CD8-positive, alpha-beta memory T cell (primary cell): ENCODE results near the gene MIEF1. TPM values are rescaled to one million over a fixed set of nuclear protein-coding genes. Genes with fewer than 3 reads are reported as not detected.

ENCODE experiments used
- CTCF ChIA-PET: fragments of 350-600 bp; sonication (Branson Sonifier 250); formaldehyde crosslinking; loops from one replicate; lab custom pipeline; 2021; ENCODE audit warnings: antibody characterized with exemption; lab: Charles Lee
- POLR2A ChIA-PET: fragments of 350-600 bp; sonication (Branson Sonifier 250); formaldehyde crosslinking; loops from one replicate; lab custom pipeline; 2021; ENCODE audit warnings: antibody characterized with exemption; lab: Charles Lee
- DNase-seq, 5 donors: peaks; one replicate each; pipeline versions ENCODE4 v3.0.0 to v3.0.0-alpha.2; 2020 to 2022; ENCODE audit warnings: mixed read lengths in 1 of 5
- H3K27ac ChIP-seq: one replicate; pipeline ENCODE4 v1.7.0; 2013; ENCODE audit warnings: low read depth, mild to moderate bottlenecking, low read length, moderate library complexity
- H3K27me3 ChIP-seq: 2 replicates; pipeline ENCODE4 v1.7.0; 2013; ENCODE audit warnings: low read length, mild to moderate bottlenecking; ENCODE audit not compliant: insufficient read depth, poor library complexity, severe bottlenecking
- H3K36me3 ChIP-seq: 2 replicates; pipeline ENCODE4 v1.7.0; 2013; ENCODE audit warnings: mild to moderate bottlenecking, low read length, moderate library complexity; ENCODE audit not compliant: insufficient read depth
- H3K4me1 ChIP-seq: 2 replicates; pipeline ENCODE4 v1.7.0; 2013; ENCODE audit warnings: mild to moderate bottlenecking, low read length, moderate library complexity; ENCODE audit not compliant: insufficient read depth
- H3K4me3 ChIP-seq: 2 replicates; pipeline ENCODE4 v1.7.0; 2013; ENCODE audit warnings: mild to moderate bottlenecking, low read length
- H3K9me3 ChIP-seq: 2 replicates; pipeline ENCODE4 v1.7.0; 2013; ENCODE audit warnings: mild to moderate bottlenecking, low read length
- H3K27ac Mint-ChIP-seq, 8 donors: one replicate each; pipeline ENCODE4 v1.8.0; 2020 to 2021; ENCODE audit warnings: mixed read lengths in 8 of 8, mild to moderate bottlenecking in 6 of 8, inconsistent platforms in 3 of 8, moderate library complexity in 3 of 8
- H3K27me3 Mint-ChIP-seq, 2 donors: one replicate each; pipeline ENCODE4 v1.8.0; 2020 to 2021; ENCODE audit warnings: mixed read lengths in 2 of 2, mild to moderate bottlenecking in 1 of 2, moderate library complexity in 1 of 2
- H3K36me3 Mint-ChIP-seq, 3 donors: one replicate each; pipeline ENCODE4 v1.8.0; 2020 to 2021; ENCODE audit warnings: mixed read lengths in 3 of 3, inconsistent platforms in 1 of 3, mild to moderate bottlenecking in 1 of 3
- H3K4me1 Mint-ChIP-seq, 3 donors: one replicate each; pipeline ENCODE4 v1.8.0; 2020 to 2021; ENCODE audit warnings: mixed read lengths in 3 of 3, inconsistent platforms in 1 of 3, mild to moderate bottlenecking in 1 of 3
- H3K4me3 Mint-ChIP-seq, 7 donors: one replicate each; pipeline ENCODE4 v1.8.0; 2020 to 2021; ENCODE audit warnings: mixed read lengths in 7 of 7, mild to moderate bottlenecking in 6 of 7, moderate library complexity in 4 of 7, inconsistent platforms in 2 of 7
- H3K9me3 Mint-ChIP-seq, 5 donors: one replicate each; pipeline ENCODE4 v1.8.0; 2020 to 2022; ENCODE audit warnings: mixed read lengths in 5 of 5, mild to moderate bottlenecking in 3 of 5, moderate library complexity in 2 of 5, inconsistent platforms in 1 of 5
- polyA plus RNA-seq: library from polyadenylated mRNA; unstranded; fragments of 300-500 nt; fragmentation: Illumina TruSeq; gene quantifications from one replicate; pipeline ENCODE4 v1.2.3, GENCODE V29; 2021
- total RNA-seq, 2 experiments: library from RNA; stranded (reverse); gene quantifications; one replicate each; pipeline ENCODE4 v1.2.3, GENCODE V29; 2021

Gene MIEF1
- total and polyA plus RNA-seq, 3 experiments from 2014 or later: 29.4 to 60.9 (median 59.9) TPM

- Histone ChIP-seq H3K4me3 (no peak overlapping the region), H3K27ac (no peak overlapping the region), H3K9me3 (no peaks in the 10 kb centered on the region), H3K36me3 (no peaks in the 10 kb centered on the region), H3K4me1 (peaks cover 24% of the 10 kb centered on the region), H3K27me3 (no peaks in the 10 kb centered on the region)
- H3K27ac Mint-ChIP-seq: no peak overlapping the region
- no peaks in the 10 kb centered on the region for H3K9me3 Mint-ChIP-seq
- no peak for DNase-seq
- peaks cover 40 to 56% of the 10 kb centered on the region in 2 donors for H3K27me3 Mint-ChIP-seq
- ChIA-PET POLR2A (no interaction called here), CTCF (no interaction called here)
- H3K4me1 Mint-ChIP-seq: peaks cover 20 to 29% (median 26%) of the 10 kb centered on the region in 3 donors
- H3K36me3 Mint-ChIP-seq: peaks cover 0 to 4% (median 2%) of the 10 kb centered on the region in 3 donors
- H3K4me3 Mint-ChIP-seq: peak overlapping the region in 1 of 7 donors; percentile 11
Observed at GRCh38 chr22:39546889-39547586, 44.9 kb downstream of the MIEF1 start.

DNA sequence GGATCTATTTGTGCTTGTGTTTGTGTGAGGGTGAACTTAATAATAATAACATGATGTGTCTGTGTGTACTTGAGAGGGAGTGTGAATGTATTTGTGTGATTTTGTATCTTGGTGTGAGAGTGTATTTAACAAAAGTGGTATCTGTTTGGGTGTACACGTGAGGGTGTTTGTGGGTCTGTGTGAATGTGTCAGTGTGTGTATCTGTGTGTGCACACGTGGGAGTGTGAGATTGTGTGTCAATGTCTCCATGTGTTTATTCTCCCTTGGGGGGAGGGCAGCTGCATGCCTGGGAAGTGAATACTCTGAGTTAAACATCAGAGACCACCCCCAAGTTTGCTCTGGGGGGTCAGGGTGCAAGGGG is 45.5 kb downstream of the MIEF1 start:
- H3K9me3 ChIP-seq: no peaks in the 10 kb centered on the region
- CTCF ChIA-PET: interaction anchor here (1.0 kb wide), 1 partner anchor 13 kb away, joined by 3 read pairs; no protein-coding TSS in a partner anchor
- H3K4me3 ChIP-seq: no peak overlapping the region
- no peaks in the 10 kb centered on the region for H3K36me3 ChIP-seq
- Mint-ChIP-seq H3K9me3 (no peaks in the 10 kb centered on the region), H3K27me3 (peaks cover 44 to 60% of the 10 kb centered on the region in 2 donors), H3K4me3 (no peak overlapping the region), H3K4me1 (peaks cover 20 to 29% (median 26%) of the 10 kb centered on the region in 3 donors), H3K36me3 (peaks cover 0 to 4% (median 2%) of the 10 kb centered on the region in 3 donors), H3K27ac (no peak overlapping the region)
- peaks cover 24% of the 10 kb centered on the region for H3K4me1 ChIP-seq
- H3K27me3 ChIP-seq: no peaks in the 10 kb centered on the region
- no peak overlapping the region for H3K27ac ChIP-seq
- no peak for DNase-seq
- POLR2A ChIA-PET: no interaction called here

- no peak overlapping the region for H3K27ac ChIP-seq
- Mint-ChIP-seq H3K4me1 (peaks cover 5 to 12% (median 7%) of the 10 kb centered on the region in 3 donors), H3K9me3 (peaks cover 0 to 1% (median 0%) of the 10 kb centered on the region in 5 donors), H3K27ac (no peak overlapping the region), H3K36me3 (no peaks in the 10 kb centered on the region), H3K27me3 (peaks cover 52 to 55% of the 10 kb centered on the region in 2 donors), H3K4me3 (no peak overlapping the region)
- no peaks in the 10 kb centered on the region for H3K36me3 ChIP-seq
- CTCF ChIA-PET: no interaction called here
- no peaks in the 10 kb centered on the region for H3K4me1 ChIP-seq
- peaks cover 20% of the 10 kb centered on the region for H3K27me3 ChIP-seq
- H3K9me3 ChIP-seq: no peaks in the 10 kb centered on the region
- POLR2A ChIA-PET: interaction anchor here (0.6 kb wide), 1 partner anchor 1784 kb away, joined by 4 read pairs; no protein-coding TSS in a partner anchor
- H3K4me3 ChIP-seq: no peak overlapping the region
- no peak for DNase-seq
Observed at GRCh38 chr22:39553429-39553828, 51.3 kb downstream of the MIEF1 start.

GRCh38 chr22:39554151-39554550 is 52.1 kb downstream of the MIEF1 start:
- no peaks in the 10 kb centered on the region for H3K4me1 ChIP-seq
- no peak overlapping the region for H3K4me3 ChIP-seq
- Mint-ChIP-seq H3K36me3 (no peaks in the 10 kb centered on the region), H3K4me3 (no peak overlapping the region), H3K27ac (no peak overlapping the region), H3K27me3 (peaks cover 55 to 60% of the 10 kb centered on the region in 2 donors), H3K9me3 (peaks cover 0 to 1% (median 0%) of the 10 kb centered on the region in 5 donors), H3K4me1 (peaks cover 5 to 14% (median 7%) of the 10 kb centered on the region in 3 donors)
- DNase-seq: no peak
- H3K27me3 ChIP-seq: peaks cover 26% of the 10 kb centered on the region
- H3K36me3 ChIP-seq: no peaks in the 10 kb centered on the region
- CTCF ChIA-PET: no interaction called here
- H3K9me3 ChIP-seq: no peaks in the 10 kb centered on the region
- no peak overlapping the region for H3K27ac ChIP-seq
- POLR2A ChIA-PET: no interaction called here

DNA sequence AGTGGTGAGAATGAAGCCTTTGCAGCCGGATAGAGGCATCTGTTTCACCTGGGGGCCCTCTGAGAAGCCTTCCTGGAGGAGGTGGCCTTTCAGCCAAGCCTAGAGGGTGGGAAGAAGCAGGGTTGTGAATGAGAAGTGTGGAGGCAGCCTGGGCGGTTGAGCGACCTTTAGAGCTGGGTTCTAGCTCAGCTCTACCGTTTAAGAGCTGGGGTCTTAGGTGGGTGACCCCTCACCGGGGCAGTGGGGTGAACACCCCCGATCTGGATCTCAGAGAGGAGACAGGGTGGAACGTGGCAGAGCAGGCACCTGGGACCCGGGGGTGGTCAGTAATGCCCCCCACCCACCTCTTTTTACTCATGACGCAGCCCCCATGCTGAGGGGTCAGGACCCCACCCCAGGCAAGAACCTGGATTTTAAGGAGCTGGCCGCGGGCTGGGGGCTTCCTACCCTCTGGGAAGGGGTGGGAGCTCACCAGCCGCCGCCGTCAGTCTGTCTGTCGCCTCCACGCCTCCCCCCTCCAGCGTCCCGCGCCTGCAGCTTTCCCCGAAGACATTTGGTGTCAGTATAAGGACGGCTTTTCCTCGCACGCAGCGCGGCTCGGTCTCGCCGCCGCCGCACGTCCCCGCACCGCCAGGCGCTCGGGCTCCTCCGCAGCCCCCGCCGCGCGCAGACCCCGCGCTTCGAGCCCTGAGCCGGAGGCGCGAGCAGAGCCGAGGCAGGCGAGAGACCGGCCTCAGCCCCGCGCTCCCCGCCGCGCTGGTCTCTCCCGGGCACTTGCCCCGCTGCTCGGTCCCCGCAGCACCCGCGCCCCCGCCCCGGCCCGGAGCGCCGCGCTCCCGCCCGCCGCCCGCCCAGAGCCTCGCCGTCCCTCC is 55.1 kb downstream of the MIEF1 start:
- ChIA-PET CTCF (interaction anchor here (0.8 to 1.4 kb wide), 3 partner anchors 23 to 478 kb away, joined by 4 to 5 read pairs (median 4); no protein-coding TSS in a partner anchor), POLR2A (interaction anchor here (0.6 kb wide), 1 partner anchor 16 kb away, joined by 4 read pairs; no protein-coding TSS in a partner anchor)
- Histone ChIP-seq H3K27ac (no peak overlapping the region), H3K36me3 (no peaks in the 10 kb centered on the region), H3K27me3 (peaks cover 29% of the 10 kb centered on the region), H3K9me3 (no peaks in the 10 kb centered on the region), H3K4me1 (no peaks in the 10 kb centered on the region), H3K4me3 (no peak overlapping the region)
- Mint-ChIP-seq H3K4me1 (peaks cover 5 to 14% (median 11%) of the 10 kb centered on the region in 3 donors), H3K36me3 (no peaks in the 10 kb centered on the region), H3K4me3 (peak overlapping the region in 6 of 7 donors; percentile 5 to 84 (median 64)), H3K27me3 (peaks cover 48 to 54% of the 10 kb centered on the region in 2 donors), H3K27ac (no peak overlapping the region), H3K9me3 (peaks cover 0 to 1% (median 0%) of the 10 kb centered on the region in 5 donors)
- peak in 2 of 5 donors; percentile 16 to 47 for DNase-seq

DNA sequence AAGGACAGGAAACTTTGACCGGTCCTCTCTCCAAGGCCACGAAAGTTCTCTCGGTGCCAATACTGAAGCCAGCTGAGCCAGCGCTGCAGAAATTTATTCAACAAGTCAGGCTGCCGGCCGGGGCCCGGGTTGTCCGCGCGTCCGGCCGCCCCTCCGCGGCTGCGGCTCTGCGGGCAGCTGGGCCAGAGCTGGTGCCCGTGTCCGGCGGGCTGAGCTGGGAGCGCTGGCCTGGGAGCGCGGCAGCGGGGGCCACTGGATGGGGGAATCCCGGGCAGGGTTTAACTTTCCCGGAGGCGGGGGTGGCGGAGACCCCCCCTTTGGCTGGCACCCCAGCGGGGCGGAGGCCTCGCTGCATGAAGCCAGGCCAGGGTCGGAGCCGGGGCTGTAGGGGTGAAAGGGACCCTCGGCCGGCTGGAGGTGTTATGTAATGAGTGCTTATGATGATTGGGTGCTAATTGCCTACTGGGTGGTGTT is 56.2 kb downstream of the MIEF1 start:
- ChIA-PET POLR2A (no interaction called here), CTCF (no interaction called here)
- peak overlapping the region in 1 of 8 donors; percentile 32 for H3K27ac Mint-ChIP-seq
- no peaks in the 10 kb centered on the region for H3K36me3 Mint-ChIP-seq
- DNase-seq: no peak
- no peak overlapping the region for H3K27ac ChIP-seq
- H3K4me3 Mint-ChIP-seq: peak overlapping the region in 5 of 7 donors; percentile 14 to 86 (median 57)
- H3K4me1 Mint-ChIP-seq: peaks cover 5 to 14% (median 11%) of the 10 kb centered on the region in 3 donors
- H3K4me1 ChIP-seq: no peaks in the 10 kb centered on the region
- H3K4me3 ChIP-seq: no peak overlapping the region
- H3K9me3 Mint-ChIP-seq: peaks cover 0 to 1% (median 0%) of the 10 kb centered on the region in 5 donors
- H3K9me3 ChIP-seq: no peaks in the 10 kb centered on the region
- peaks cover 29% of the 10 kb centered on the region for H3K27me3 ChIP-seq
- peaks cover 40 to 45% of the 10 kb centered on the region in 2 donors for H3K27me3 Mint-ChIP-seq
- no peaks in the 10 kb centered on the region for H3K36me3 ChIP-seq

- Histone ChIP-seq H3K9me3 (no peaks in the 10 kb centered on the region), H3K36me3 (no peaks in the 10 kb centered on the region), H3K27ac (no peak overlapping the region), H3K4me3 (no peak overlapping the region), H3K27me3 (peaks cover 29% of the 10 kb centered on the region), H3K4me1 (no peaks in the 10 kb centered on the region)
- Mint-ChIP-seq H3K9me3 (peaks cover 0 to 1% (median 0%) of the 10 kb centered on the region in 5 donors), H3K4me3 (peak overlapping the region in 1 of 7 donors; percentile 54), H3K36me3 (no peaks in the 10 kb centered on the region), H3K4me1 (peaks cover 5 to 14% (median 11%) of the 10 kb centered on the region in 3 donors), H3K27ac (peak overlapping the region in 1 of 8 donors; percentile 32), H3K27me3 (peaks cover 40 to 44% of the 10 kb centered on the region in 2 donors)
- ChIA-PET POLR2A (no interaction called here), CTCF (no interaction called here)
- no peak for DNase-seq
Observed at GRCh38 chr22:39558950-39559349, 56.9 kb downstream of the MIEF1 start.
